ENCODE measurements around the gene TPRG1L.
A peak's percentile ranks its signal among the peaks of the same experiment; 100 is the strongest.
"Not testable (repeated sequence)": the region's sequence is repeated elsewhere in the genome, so short reads cannot be mapped to it uniquely, and the experiment has no call there.

TPRG1L gene

GRCh38 chr1:3624200-3625136 lies at the start of gene TPRG1L:
TPRG1L (plus strand) TSS chr1:3625015; CDS start chr1:3625073, 58 bp downstream.
- in situ Hi-C loops (cut with MboI; ENCODE audit: low pct_unique_long_range_greater_than_20kb, low sequenced_read_pairs) = no loop called here
- peak; percentile 98 for DNase-seq

GRCh38 chr1:3575515-3575914 lies 49.3 kb upstream of the TPRG1L start:
- in situ Hi-C loops (cut with MboI; ENCODE audit: low pct_unique_long_range_greater_than_20kb, low sequenced_read_pairs); DNase-seq: not testable (repeated sequence)

GRCh38 chr1:3575993-3576392 lies 48.8 kb upstream of the TPRG1L start:
- no peak for DNase-seq
- in situ Hi-C loops (cut with MboI; ENCODE audit: low pct_unique_long_range_greater_than_20kb, low sequenced_read_pairs) = no loop called here

GRCh38 chr1:3577300-3577699 lies 47.5 kb upstream of the TPRG1L start:
- in situ Hi-C loops (cut with MboI; ENCODE audit: low pct_unique_long_range_greater_than_20kb, low sequenced_read_pairs) = no loop called here
- DNase-seq = no peak

GRCh38 chr1:3577711-3578432 lies 46.9 kb upstream of the TPRG1L start:
- in situ Hi-C loops (cut with MboI; ENCODE audit: low pct_unique_long_range_greater_than_20kb, low sequenced_read_pairs) = no loop called here
- no peak for DNase-seq

GRCh38 chr1:3578433-3578805 lies 46.4 kb upstream of the TPRG1L start:
- in situ Hi-C loops (cut with MboI; ENCODE audit: low pct_unique_long_range_greater_than_20kb, low sequenced_read_pairs) = no loop called here
- DNase-seq = no peak

- in situ Hi-C loops (cut with MboI; ENCODE audit: low pct_unique_long_range_greater_than_20kb, low sequenced_read_pairs) = no loop called here
- DNase-seq = no peak
These were observed 45.9 kb upstream of the TPRG1L start for GRCh38 chr1:3578906-3579305.

GRCh38 chr1:3579626-3580025 lies 45.2 kb upstream of the TPRG1L start:
- in situ Hi-C loops (cut with MboI; ENCODE audit: low pct_unique_long_range_greater_than_20kb, low sequenced_read_pairs) = no loop called here
- no peak for DNase-seq

- no peak for DNase-seq
- in situ Hi-C loops (cut with MboI; ENCODE audit: low pct_unique_long_range_greater_than_20kb, low sequenced_read_pairs) = no loop called here
These were observed 44.6 kb upstream of the TPRG1L start for GRCh38 chr1:3580231-3580630.

- in situ Hi-C loops (cut with MboI; ENCODE audit: low pct_unique_long_range_greater_than_20kb, low sequenced_read_pairs) = no loop called here
These were observed 43.3 kb upstream of the TPRG1L start for GRCh38 chr1:3581296-3582036.

GRCh38 chr1:3583751-3584150 lies 41.1 kb upstream of the TPRG1L start:
- DNase-seq; in situ Hi-C loops (cut with MboI; ENCODE audit: low pct_unique_long_range_greater_than_20kb, low sequenced_read_pairs): not testable (repeated sequence)

More at GRCh38 chr1:3581296-3582036, 43.3 kb upstream of the TPRG1L start:
- no peak for DNase-seq

- in situ Hi-C loops (cut with MboI; ENCODE audit: low pct_unique_long_range_greater_than_20kb, low sequenced_read_pairs) = no loop called here
- DNase-seq = no peak
These were observed 39.9 kb upstream of the TPRG1L start for GRCh38 chr1:3584915-3585314.

- DNase-seq; in situ Hi-C loops (cut with MboI; ENCODE audit: low pct_unique_long_range_greater_than_20kb, low sequenced_read_pairs): not testable (repeated sequence)
These were observed 39.4 kb upstream of the TPRG1L start for GRCh38 chr1:3585353-3585868.

- no peak for DNase-seq
- in situ Hi-C loops (cut with MboI; ENCODE audit: low pct_unique_long_range_greater_than_20kb, low sequenced_read_pairs) = no loop called here
These were observed 38.8 kb upstream of the TPRG1L start for GRCh38 chr1:3585940-3586568.

- in situ Hi-C loops (cut with MboI; ENCODE audit: low pct_unique_long_range_greater_than_20kb, low sequenced_read_pairs) = no loop called here
- DNase-seq = no peak
These were observed 37.6 kb upstream of the TPRG1L start for GRCh38 chr1:3586986-3587759.

- DNase-seq = no peak
- in situ Hi-C loops (cut with MboI; ENCODE audit: low pct_unique_long_range_greater_than_20kb, low sequenced_read_pairs) = no loop called here
These were observed 36.4 kb upstream of the TPRG1L start for GRCh38 chr1:3588395-3588794.

- in situ Hi-C loops (cut with MboI; ENCODE audit: low pct_unique_long_range_greater_than_20kb, low sequenced_read_pairs) = no loop called here
These were observed 34.6 kb upstream of the TPRG1L start for GRCh38 chr1:3590139-3590763.

More at GRCh38 chr1:3590139-3590763, 34.6 kb upstream of the TPRG1L start:
- no peak for DNase-seq
